Measurements from ENCODE around the gene ELANE. TPM values are rescaled to one million over a fixed set of nuclear protein-coding genes. Genes with fewer than 3 reads are reported as not detected.
A peak's percentile ranks its signal among the peaks of the same experiment; 100 is the strongest.
"Not testable (repeated sequence)": the region's sequence is repeated elsewhere in the genome, so short reads cannot be mapped to it uniquely, and the experiment has no call there.

Gene ELANE
- total RNA-seq, 1 donor from 2014 or later = 0.52 TPM

GRCh38 chr19:853014-853585 lies 997 bp downstream of the ELANE start:
- H3K36me3 ChIP-seq = no peaks in the 10 kb centered on the region
- DNase-seq = no peak
- TF ChIP-seq, protein P1, sequence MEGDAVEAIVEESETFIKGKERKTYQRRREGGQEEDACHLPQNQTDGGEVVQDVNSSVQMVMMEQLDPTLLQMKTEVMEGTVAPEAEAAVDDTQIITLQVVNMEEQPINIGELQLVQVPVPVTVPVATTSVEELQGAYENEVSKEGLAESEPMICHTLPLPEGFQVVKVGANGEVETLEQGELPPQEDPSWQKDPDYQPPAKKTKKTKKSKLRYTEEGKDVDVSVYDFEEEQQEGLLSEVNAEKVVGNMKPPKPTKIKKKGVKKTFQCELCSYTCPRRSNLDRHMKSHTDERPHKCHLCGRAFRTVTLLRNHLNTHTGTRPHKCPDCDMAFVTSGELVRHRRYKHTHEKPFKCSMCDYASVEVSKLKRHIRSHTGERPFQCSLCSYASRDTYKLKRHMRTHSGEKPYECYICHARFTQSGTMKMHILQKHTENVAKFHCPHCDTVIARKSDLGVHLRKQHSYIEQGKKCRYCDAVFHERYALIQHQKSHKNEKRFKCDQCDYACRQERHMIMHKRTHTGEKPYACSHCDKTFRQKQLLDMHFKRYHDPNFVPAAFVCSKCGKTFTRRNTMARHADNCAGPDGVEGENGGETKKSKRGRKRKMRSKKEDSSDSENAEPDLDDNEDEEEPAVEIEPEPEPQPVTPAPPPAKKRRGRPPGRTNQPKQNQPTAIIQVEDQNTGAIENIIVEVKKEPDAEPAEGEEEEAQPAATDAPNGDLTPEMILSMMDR (IDR thresholded peaks at IDR 0.05) = no peak
- no peak overlapping the region for H3K4me3 ChIP-seq
- peaks cover 9% of the 10 kb centered on the region for H3K4me1 ChIP-seq
- intact Hi-C loops (cut with DNase I) = loop anchor here (10.0 kb wide), 1 partner anchor 88 kb away; no protein-coding TSS in a partner anchor
- ATAC-seq = no peak
- peaks cover 19% of the 10 kb centered on the region for H3K27me3 ChIP-seq
- H3K9me3 ChIP-seq = no peaks in the 10 kb centered on the region
- no peak overlapping the region for H3K27ac ChIP-seq

DNA sequence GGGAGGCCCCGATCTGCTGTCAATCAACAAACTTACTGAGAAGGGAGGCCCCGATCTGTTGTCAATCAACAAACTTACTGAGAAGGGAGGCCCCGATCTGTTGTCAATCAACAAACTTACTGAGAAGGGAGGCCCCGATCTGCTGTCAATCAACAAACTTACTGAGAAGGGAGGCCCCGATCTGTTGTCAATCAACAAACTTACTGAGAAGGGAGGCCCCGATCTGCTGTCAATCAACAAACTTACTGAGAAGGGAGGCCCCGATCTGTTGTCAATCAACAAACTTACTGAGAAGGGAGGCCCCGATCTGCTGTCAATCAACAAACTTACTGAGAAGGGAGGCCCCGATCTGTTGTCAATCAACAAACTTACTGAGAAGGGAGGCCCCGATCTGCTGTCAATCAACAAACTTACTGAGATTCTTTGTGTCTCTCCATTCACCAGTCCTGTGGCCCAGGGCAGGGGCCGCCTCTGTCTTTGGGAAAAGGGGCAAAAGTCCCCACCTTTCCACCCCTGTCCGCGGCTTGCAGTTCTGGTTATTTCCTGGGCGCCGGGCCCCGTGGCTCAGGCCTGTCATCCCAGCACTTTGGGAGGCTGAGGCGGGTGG lies 1.6 kb downstream of the ELANE start:
- intact Hi-C loops (cut with DNase I) = loop anchor here (10.0 kb wide), 1 partner anchor 89 kb away; no protein-coding TSS in a partner anchor
- not testable (repeated sequence) for ATAC-seq, H3K4me1 ChIP-seq, H3K36me3 ChIP-seq, H3K4me3 ChIP-seq, DNase-seq, H3K9me3 ChIP-seq, H3K27ac ChIP-seq
- peaks cover 19% of the 10 kb centered on the region for H3K27me3 ChIP-seq

DNA sequence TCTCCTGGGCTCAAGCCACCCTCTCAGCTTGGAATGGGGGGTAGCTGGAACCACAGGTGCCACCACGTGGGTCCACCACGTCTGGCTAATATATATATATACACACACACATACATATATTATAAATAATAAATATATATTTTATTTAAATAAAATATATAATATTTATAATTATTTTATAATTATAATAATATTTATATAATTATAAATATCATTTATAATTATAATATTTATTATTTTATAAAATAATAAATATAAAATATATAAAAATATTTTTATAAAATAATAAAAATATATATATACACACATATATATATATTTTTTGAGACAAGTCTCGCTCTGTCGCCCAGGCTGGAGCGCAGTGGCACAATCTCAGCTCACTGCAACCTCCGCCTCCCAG lies 2.4 kb downstream of the ELANE start:
- no peak overlapping the region for H3K4me3 ChIP-seq
- peaks cover 19% of the 10 kb centered on the region for H3K27me3 ChIP-seq
- DNase-seq (no peak), ATAC-seq (no peak)
- no peaks in the 10 kb centered on the region for H3K9me3 ChIP-seq
- H3K36me3 ChIP-seq = no peaks in the 10 kb centered on the region
- intact Hi-C loops (cut with DNase I) = loop anchor here (10.0 kb wide), 1 partner anchor 90 kb away; no protein-coding TSS in a partner anchor
- peaks cover 17% of the 10 kb centered on the region for H3K4me1 ChIP-seq
- TF ChIP-seq, protein P1 (IDR thresholded peaks at IDR 0.05) = no peak
- H3K27ac ChIP-seq = no peak overlapping the region

DNA sequence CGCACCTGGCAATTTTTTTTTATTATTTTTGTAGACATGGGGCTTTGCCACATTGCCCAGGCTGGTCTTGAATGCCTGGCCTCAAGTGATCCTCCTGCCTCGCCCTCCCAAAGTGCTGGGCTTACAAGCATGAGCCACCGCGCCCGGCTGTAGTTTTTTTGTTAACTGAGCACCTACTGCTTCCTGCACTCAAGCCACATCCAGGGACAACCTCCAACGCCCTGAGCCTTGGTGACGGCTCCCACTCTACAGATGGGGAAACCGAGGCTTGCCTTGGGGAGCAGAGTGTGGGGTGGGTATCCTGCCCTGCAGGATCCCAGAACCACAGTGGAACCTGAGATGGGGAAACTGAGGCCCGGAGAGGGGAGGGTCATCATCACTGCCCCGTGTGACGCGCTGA lies 3.0 kb downstream of the ELANE start:
- ATAC-seq (no peak), DNase-seq (no peak)
- Histone ChIP-seq H3K4me1 (peaks cover 21% of the 10 kb centered on the region), H3K27me3 (peaks cover 19% of the 10 kb centered on the region), H3K4me3 (no peak overlapping the region), H3K27ac (no peak overlapping the region), H3K9me3 (no peaks in the 10 kb centered on the region), H3K36me3 (no peaks in the 10 kb centered on the region)
- intact Hi-C loops (cut with DNase I) = loop anchor here (5.0 to 10.0 kb wide), 2 partner anchors 62 to 90 kb away; partner anchors contain the start of gene KISS1R
- TF ChIP-seq, protein P1 (IDR thresholded peaks at IDR 0.05) = no peak

- Histone ChIP-seq H3K9me3 (no peaks in the 10 kb centered on the region), H3K4me1 (peaks cover 17% of the 10 kb centered on the region), H3K4me3 (no peak overlapping the region), H3K36me3 (no peaks in the 10 kb centered on the region), H3K27ac (no peak overlapping the region), H3K27me3 (peaks cover 19% of the 10 kb centered on the region)
- intact Hi-C loops (cut with DNase I) = loop anchor here (5.0 to 10.0 kb wide), 2 partner anchors 62 to 91 kb away; partner anchors contain the start of gene KISS1R
- TF ChIP-seq, protein P1 (IDR thresholded peaks at IDR 0.05) = no peak
- DNase-seq (peak; percentile 65), ATAC-seq (no peak)
Observed at GRCh38 chr19:855566-856120, 3.5 kb downstream of the ELANE start.

DNA sequence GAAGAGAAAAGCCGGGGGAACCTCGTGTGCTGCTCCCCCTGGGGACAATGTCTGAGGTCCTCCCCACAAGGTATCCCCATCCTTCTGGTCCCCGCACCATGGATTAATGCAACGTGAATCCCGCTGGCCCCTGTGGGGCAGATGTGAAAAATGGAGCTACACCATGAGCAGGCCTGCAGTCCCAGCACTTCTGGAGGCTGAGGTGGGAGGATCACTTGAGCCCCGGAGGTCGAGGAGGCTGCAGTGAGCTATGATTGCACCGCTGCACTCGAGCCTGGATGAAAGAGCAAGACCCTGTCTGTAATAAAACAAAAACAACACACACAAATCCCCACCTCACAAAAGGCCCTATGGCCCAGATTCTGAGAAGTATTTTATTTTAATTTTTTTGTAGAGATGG lies 6.2 kb downstream of the ELANE start:
- no peak overlapping the region for H3K27ac ChIP-seq
- H3K4me1 ChIP-seq = peaks cover 12% of the 10 kb centered on the region
- intact Hi-C loops (cut with DNase I) = loop anchor here (5.0 to 10.0 kb wide), 2 partner anchors 59 to 93 kb away; partner anchors contain the start of gene KISS1R
- H3K9me3 ChIP-seq = no peaks in the 10 kb centered on the region
- DNase-seq = no peak
- H3K4me3 ChIP-seq = no peak overlapping the region
- no peak for ATAC-seq
- H3K36me3 ChIP-seq = no peaks in the 10 kb centered on the region
- TF ChIP-seq, protein P1 (IDR thresholded peaks at IDR 0.05) = no peak
- peaks cover 2% of the 10 kb centered on the region for H3K27me3 ChIP-seq

Data from upper lobe of right lung (tissue), 1 donor.